HepG2 (cell line): ENCODE results near the gene DSCAML1. TPM values are rescaled to one million over a fixed set of nuclear protein-coding genes. Genes with fewer than 3 reads are reported as not detected.

Experiments
- AHR ChIP-seq: IDR thresholded peaks from 2 replicates; pipeline ENCODE4 v1.6.1; 2018; ENCODE audit warnings: missing genetic modification reagents, missing compliant biosample characterization
- BRD4 ChIP-seq: sonication (generic); formaldehyde crosslinking; IDR thresholded peaks from 2 replicates; pipeline ENCODE4 v1.4.0; 2020; ENCODE audit warnings: missing genetic modification reagents
- CEBPB ChIP-seq: IDR thresholded peaks from 2 replicates; pipeline ENCODE4 v1.6.1; 2011; ENCODE audit warnings: low read depth, low read length, improper control_type of control experiment, borderline replicate concordance
- CENPT ChIP-seq: sonication (generic); formaldehyde crosslinking; IDR thresholded peaks from 2 replicates; pipeline ENCODE4 v1.8.0; 2022; ENCODE audit warnings: low read depth, mild to moderate bottlenecking, moderate library complexity, missing genetic modification reagents
- GFI1 ChIP-seq: sonication (generic); formaldehyde crosslinking; IDR thresholded peaks from 2 replicates; pipeline ENCODE4 v1.5.0; 2020; ENCODE audit warnings: missing genetic modification reagents, mild to moderate bottlenecking, borderline replicate concordance
- KDM2A ChIP-seq: sonication (generic); formaldehyde crosslinking; IDR thresholded peaks from 2 replicates; pipeline ENCODE4 v1.4.0; 2020; ENCODE audit warnings: low read depth, missing genetic modification reagents, borderline replicate concordance
- MXD4 ChIP-seq: IDR thresholded peaks from 2 replicates; pipeline ENCODE4 v1.6.1; 2016; ENCODE audit warnings: mild to moderate bottlenecking, missing biosample characterization, missing genetic modification reagents
- MYC ChIP-seq: sonication (generic); formaldehyde crosslinking; IDR thresholded peaks from 2 replicates; pipeline ENCODE4 v1.9.0; 2021; ENCODE audit warnings: missing genetic modification reagents, borderline replicate concordance
- NFE2L1 ChIP-seq: sonication (generic); formaldehyde crosslinking; IDR thresholded peaks from 2 replicates; pipeline ENCODE4 v1.4.0; 2020; ENCODE audit warnings: missing genetic modification reagents, mild to moderate bottlenecking, borderline replicate concordance
- RAD21 ChIP-seq: fragments of 450-650 bp; formaldehyde crosslinking; IDR thresholded peaks from 2 replicates; pipeline ENCODE4 v1.5.0; 2020; ENCODE audit warnings: mild to moderate bottlenecking
- RFXAP ChIP-seq: sonication (generic); formaldehyde crosslinking; IDR thresholded peaks from 2 replicates; pipeline ENCODE4 v1.4.0; 2020; ENCODE audit warnings: missing genetic modification reagents, borderline replicate concordance
- SMAD3 ChIP-seq: sonication (generic); formaldehyde crosslinking; IDR thresholded peaks from 2 replicates; pipeline ENCODE4 v1.4.0; 2020; ENCODE audit warnings: missing genetic modification reagents
- STAG1 ChIP-seq: sonication (generic); formaldehyde crosslinking; IDR thresholded peaks from 2 replicates; pipeline ENCODE4 v1.4.0; 2020; ENCODE audit warnings: missing genetic modification reagents
- XRCC5 ChIP-seq: fragments of 200-400 bp; formaldehyde crosslinking; optimal IDR thresholded peaks from 2 replicates; pipeline ENCODE3; 2017; ENCODE audit warnings: mild to moderate bottlenecking, low read length
- ZBTB38 ChIP-seq: sonication (generic); formaldehyde crosslinking; IDR thresholded peaks from 2 replicates; pipeline ENCODE4 v1.5.1; 2020; ENCODE audit warnings: mild to moderate bottlenecking, missing genetic modification reagents
- ZFP36L2 ChIP-seq: sonication (generic); formaldehyde crosslinking; IDR thresholded peaks from 2 replicates; pipeline ENCODE4 v1.4.0; 2020; ENCODE audit warnings: missing genetic modification reagents
- ZNF10 ChIP-seq: sonication (generic); formaldehyde crosslinking; IDR thresholded peaks from 2 replicates; pipeline ENCODE4 v1.4.0; 2020; ENCODE audit warnings: mild to moderate bottlenecking, low read depth, missing genetic modification reagents, borderline replicate concordance
- ZNF614 ChIP-seq: IDR thresholded peaks from 2 replicates; pipeline ENCODE4 v1.6.1; 2018; ENCODE audit warnings: missing biosample characterization, missing genetic modification reagents, inconsistent platforms, borderline replicate concordance
- polyA plus RNA-seq, 8 experiments: library from polyadenylated mRNA; depleted of rRNA in 3 of 8; stranded (reverse) in 7 of 8; unstranded in 1 of 8; fragments of >200 nt; fragmentation: Illumina TruSeq in 4 of 8; extraction: Trizol in 4 of 8; gene quantifications; 2 replicates each; pipeline versions ENCODE4 v1.2.1 to v1.2.3, GENCODE V29; 2011 to 2016; ENCODE audit warnings: low read depth in 4 of 8, missing spikeins in 1 of 8, mixed read lengths in 1 of 8; ENCODE audit not compliant: insufficient read depth in 1 of 8
- total RNA-seq, 5 experiments: library from RNA; depleted of rRNA; stranded (reverse); fragments of >200 nt; fragmentation: Illumina TruSeq; extraction: Trizol; gene quantifications; 2 replicates each; pipeline ENCODE4 v1.2.3, GENCODE V29; 2016; ENCODE audit warnings: low read depth in 1 of 5
- TF ChIP-seq, protein P1 (sequence below): sonication (generic); formaldehyde crosslinking; IDR thresholded peaks from 2 replicates; pipeline ENCODE4 v1.4.0; 2020; ENCODE audit warnings: mild to moderate bottlenecking, low read depth, missing genetic modification reagents
- TF ChIP-seq, protein P2 (sequence below): IDR thresholded peaks from 2 replicates; pipeline ENCODE4 v1.6.1; 2016; ENCODE audit warnings: missing compliant biosample characterization, missing genetic modification reagents, borderline replicate concordance
- TF ChIP-seq, protein P3 (sequence below): sonication (generic); formaldehyde crosslinking; IDR thresholded peaks from 2 replicates; pipeline ENCODE4 v1.5.1; 2020; ENCODE audit warnings: mild to moderate bottlenecking, moderate library complexity, missing genetic modification reagents
- TF ChIP-seq, protein P4 (sequence below): sonication (generic); IDR thresholded peaks from 2 replicates; pipeline ENCODE4 v1.6.1; 2016; ENCODE audit warnings: low read depth, borderline replicate concordance
- TF ChIP-seq, protein P5 (sequence below): sonication (generic); formaldehyde crosslinking; IDR thresholded peaks from 2 replicates; pipeline ENCODE4 v1.4.0; 2020; ENCODE audit warnings: missing genetic modification reagents, borderline replicate concordance

The DSCAML1 gene
- total and polyA plus RNA-seq, 2 of the 13 experiments (the other 11 are each of a cell fraction or from before 2014, with no cell fraction given), result 0.29 to 0.40 TPM

DNA sequence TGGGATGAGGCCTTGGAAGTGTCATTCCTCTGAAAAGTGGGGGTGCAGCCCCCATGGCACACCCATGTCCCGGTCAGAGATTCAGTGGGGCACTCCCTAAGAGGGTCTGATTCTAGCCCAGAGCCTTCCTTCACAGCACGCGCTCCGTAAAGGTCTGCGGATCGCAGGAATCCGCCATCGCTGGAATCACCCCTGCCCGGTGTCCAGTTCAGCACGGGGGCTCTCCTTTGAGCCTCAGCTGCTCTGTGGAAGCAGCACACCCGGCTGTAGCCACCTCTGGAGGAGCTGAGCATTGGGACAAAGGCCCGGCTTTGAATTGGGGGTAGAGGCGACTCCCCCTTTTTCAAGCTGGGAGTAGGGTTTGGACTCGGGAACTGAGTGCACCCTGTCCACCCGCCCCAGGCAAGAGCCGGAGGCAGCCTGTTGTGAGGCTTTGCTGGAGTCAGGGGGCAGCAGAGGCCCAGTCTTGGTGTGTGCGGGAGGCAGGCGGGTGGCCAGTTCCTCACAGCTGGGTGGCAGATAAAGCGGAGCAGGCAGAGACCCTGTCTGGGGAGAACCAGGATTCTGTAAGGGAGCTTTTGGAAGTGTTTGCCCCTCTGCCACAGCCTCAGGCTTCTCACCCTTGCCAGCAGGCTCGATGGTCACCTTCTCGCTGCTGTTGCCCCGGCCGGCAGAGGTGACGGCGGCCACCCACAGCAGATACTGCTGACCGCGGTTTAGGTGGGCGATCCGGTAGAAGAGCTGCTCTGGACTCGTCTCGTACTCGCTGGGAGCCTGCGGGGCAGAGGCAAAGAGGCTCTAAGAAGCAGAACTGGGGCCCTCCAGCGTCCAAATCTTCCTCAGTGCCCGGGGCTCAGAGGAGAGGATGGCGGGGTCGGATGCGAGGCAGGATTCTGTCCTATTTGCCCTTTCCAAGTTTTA is 353.5 kb downstream of the DSCAML1 start (continued):
- TF ChIP-seq, protein P1, sequence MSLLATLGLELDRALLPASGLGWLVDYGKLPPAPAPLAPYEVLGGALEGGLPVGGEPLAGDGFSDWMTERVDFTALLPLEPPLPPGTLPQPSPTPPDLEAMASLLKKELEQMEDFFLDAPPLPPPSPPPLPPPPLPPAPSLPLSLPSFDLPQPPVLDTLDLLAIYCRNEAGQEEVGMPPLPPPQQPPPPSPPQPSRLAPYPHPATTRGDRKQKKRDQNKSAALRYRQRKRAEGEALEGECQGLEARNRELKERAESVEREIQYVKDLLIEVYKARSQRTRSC, result no peak
- no peak for TF ChIP-seq MYC (CRISPR knock-in tag)
- TF ChIP-seq RAD21 (CRISPR knock-in tag), result peak; percentile 77
- TF ChIP-seq GFI1 (CRISPR knock-in tag), result no peak
- no peak for TF ChIP-seq NFE2L1 (CRISPR knock-in tag)
- no peak for TF ChIP-seq MXD4
- TF ChIP-seq KDM2A (CRISPR knock-in tag), result 0 out of 2 replicates have a peak, but pooled peaks have one; percentile 60
- peak; percentile 35 for TF ChIP-seq XRCC5
- TF ChIP-seq ZNF10 (CRISPR knock-in tag), result no peak
- TF ChIP-seq ZNF614 (CRISPR knock-in tag), result no peak
- no peak for TF ChIP-seq CEBPB
- TF ChIP-seq, protein P2, sequence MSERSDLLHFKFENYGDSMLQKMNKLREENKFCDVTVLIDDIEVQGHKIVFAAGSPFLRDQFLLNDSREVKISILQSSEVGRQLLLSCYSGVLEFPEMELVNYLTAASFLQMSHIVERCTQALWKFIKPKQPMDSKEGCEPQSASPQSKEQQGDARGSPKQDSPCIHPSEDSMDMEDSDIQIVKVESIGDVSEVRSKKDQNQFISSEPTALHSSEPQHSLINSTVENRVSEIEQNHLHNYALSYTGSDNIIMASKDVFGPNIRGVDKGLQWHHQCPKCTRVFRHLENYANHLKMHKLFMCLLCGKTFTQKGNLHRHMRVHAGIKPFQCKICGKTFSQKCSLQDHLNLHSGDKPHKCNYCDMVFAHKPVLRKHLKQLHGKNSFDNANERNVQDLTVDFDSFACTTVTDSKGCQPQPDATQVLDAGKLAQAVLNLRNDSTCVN (CRISPR knock-in tag), result no peak
- peak; percentile 93 for TF ChIP-seq STAG1 (CRISPR knock-in tag)
- TF ChIP-seq, protein P3, sequence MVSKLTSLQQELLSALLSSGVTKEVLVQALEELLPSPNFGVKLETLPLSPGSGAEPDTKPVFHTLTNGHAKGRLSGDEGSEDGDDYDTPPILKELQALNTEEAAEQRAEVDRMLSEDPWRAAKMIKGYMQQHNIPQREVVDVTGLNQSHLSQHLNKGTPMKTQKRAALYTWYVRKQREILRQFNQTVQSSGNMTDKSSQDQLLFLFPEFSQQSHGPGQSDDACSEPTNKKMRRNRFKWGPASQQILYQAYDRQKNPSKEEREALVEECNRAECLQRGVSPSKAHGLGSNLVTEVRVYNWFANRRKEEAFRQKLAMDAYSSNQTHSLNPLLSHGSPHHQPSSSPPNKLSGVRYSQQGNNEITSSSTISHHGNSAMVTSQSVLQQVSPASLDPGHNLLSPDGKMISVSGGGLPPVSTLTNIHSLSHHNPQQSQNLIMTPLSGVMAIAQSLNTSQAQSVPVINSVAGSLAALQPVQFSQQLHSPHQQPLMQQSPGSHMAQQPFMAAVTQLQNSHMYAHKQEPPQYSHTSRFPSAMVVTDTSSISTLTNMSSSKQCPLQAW (CRISPR knock-in tag), result peak; percentile 44; the same call in 1 of the 2 replicates
- no peak for TF ChIP-seq SMAD3 (CRISPR knock-in tag)
- TF ChIP-seq ZFP36L2, result no peak
- TF ChIP-seq BRD4, result no peak
- TF ChIP-seq, protein P4, sequence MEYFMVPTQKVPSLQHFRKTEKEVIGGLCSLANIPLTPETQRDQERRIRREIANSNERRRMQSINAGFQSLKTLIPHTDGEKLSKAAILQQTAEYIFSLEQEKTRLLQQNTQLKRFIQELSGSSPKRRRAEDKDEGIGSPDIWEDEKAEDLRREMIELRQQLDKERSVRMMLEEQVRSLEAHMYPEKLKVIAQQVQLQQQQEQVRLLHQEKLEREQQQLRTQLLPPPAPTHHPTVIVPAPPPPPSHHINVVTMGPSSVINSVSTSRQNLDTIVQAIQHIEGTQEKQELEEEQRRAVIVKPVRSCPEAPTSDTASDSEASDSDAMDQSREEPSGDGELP, result 0 out of 2 replicates have a peak, but pooled peaks have one; percentile 10
- no peak for TF ChIP-seq RFXAP (CRISPR knock-in tag)
- TF ChIP-seq AHR (CRISPR knock-in tag), result no peak
- peak; percentile 19; the same call in 1 of the 2 replicates for TF ChIP-seq ZBTB38 (CRISPR knock-in tag)
- no peak for TF ChIP-seq CENPT
- TF ChIP-seq, protein P5, sequence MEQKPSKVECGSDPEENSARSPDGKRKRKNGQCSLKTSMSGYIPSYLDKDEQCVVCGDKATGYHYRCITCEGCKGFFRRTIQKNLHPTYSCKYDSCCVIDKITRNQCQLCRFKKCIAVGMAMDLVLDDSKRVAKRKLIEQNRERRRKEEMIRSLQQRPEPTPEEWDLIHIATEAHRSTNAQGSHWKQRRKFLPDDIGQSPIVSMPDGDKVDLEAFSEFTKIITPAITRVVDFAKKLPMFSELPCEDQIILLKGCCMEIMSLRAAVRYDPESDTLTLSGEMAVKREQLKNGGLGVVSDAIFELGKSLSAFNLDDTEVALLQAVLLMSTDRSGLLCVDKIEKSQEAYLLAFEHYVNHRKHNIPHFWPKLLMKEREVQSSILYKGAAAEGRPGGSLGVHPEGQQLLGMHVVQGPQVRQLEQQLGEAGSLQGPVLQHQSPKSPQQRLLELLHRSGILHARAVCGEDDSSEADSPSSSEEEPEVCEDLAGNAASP, result no peak
